HG02840 (cell line): Measurements from ENCODE around the gene ANKS3.

ENCODE experiments used
- ATAC-seq: cut with Tn5 transposase; IDR thresholded peaks from one replicate; pipeline ENCODE4 v1.9.1; 2021; ENCODE audit warnings: mild to moderate bottlenecking, moderate library complexity, moderate number of reproducible peaks; ENCODE audit not compliant: unreplicated experiment, low FRiP score

The ANKS3 gene

DNA sequence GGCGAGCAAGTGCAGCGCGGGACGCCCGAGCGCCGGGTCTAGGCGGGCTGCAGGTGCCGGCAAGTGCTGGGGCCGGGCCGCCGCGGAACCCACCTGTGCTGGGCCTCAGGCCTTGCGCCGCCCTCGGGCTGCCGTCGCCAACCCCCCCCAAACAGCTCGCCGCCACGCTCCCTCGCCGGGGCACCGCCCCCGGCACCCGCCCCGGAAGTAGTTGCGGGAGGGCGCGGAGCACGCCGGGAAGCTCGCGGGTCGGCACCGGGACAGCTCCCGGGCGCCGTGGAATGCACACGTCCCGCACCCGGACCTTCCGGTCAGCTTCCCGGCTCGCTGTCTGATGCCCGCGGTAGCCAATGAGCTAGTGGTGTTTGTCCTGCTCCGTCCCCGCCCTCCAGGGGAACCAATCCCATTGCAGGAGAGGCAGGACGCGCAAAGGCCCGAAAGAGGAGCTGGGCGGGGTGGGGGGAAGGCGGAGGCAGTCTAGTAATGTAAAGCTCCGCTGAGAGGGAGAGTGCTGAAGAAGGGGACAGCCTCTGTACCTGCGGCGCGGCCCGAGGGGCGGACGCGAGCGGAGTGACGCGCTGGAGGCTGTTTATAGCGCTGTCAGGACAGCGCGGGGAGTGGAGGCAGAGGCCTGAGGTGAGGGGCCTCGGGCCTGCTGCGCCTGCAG lies at the start of gene ANKS3, which contains the start of gene DNAAF8:
TSS of gene ANKS3 (minus strand) at position 209 of the 667 bp plus-strand sequence. CDS start 4,122 bp downstream, outside the sequence.
TSS of gene DNAAF8 (plus strand) at position 475 of the 667 bp plus-strand sequence. CDS start 1,978 bp downstream, outside the sequence.
- ATAC-seq = peak; percentile 75

GRCh38 chr16:4783251-4783950 lies 49.3 kb upstream of the ANKS3 start:
- ATAC-seq = no peak

DNA sequence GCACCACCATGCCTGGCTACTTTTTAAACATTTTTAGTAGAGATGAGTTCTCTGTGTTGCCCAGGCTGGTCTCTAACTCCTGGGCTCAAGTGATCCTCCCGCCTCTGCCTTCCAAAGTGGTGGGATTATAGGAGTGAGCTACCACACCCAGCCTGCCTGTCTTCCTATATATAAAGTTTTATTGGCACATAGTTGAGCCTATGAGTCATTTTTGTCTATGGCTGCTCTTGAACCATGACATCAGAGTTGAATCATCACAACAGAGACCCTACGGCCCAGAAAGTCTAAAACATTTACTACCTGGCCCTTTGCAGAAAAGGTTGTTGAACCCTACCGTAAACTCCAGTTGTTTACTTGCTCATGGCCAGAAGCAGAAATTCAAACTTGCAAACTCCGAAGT lies 46.2 kb upstream of the ANKS3 start:
- ATAC-seq = no peak

GRCh38 chr16:4778050-4778392 lies 44.0 kb upstream of the ANKS3 start:
- ATAC-seq = no peak

GRCh38 chr16:4777339-4778049 lies 43.4 kb upstream of the ANKS3 start:
- ATAC-seq = no peak

- ATAC-seq = no peak
Observed at GRCh38 chr16:4776141-4776705, 42.2 kb upstream of the ANKS3 start.

GRCh38 chr16:4775005-4775404 lies 40.9 kb upstream of the ANKS3 start:
- ATAC-seq = no peak

GRCh38 chr16:4772351-4772750 lies 38.3 kb upstream of the ANKS3 start:
- ATAC-seq = no peak

DNA sequence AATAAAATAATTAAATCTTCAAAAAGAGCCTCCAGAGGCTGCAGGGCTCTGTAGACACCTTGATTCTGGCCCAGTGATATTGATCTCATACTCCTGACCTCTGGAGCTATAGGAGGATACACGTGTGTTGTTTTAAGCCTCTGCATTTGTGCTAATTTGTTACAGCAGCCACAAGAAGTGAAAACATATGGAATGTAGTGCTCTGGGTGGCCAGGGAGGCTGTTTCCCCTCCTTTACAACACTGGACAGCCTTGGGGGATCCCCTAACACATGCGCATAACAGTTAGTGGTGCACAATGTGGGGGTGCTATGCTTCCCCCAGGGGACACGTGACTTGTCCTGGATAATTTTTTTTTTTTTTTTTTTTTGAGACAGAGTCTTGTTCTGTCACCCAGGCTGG lies 37.6 kb upstream of the ANKS3 start:
- ATAC-seq = no peak

- no peak for ATAC-seq
Observed at GRCh38 chr16:4769306-4769638, 35.2 kb upstream of the ANKS3 start.

- peak; percentile 46 for ATAC-seq
Observed at GRCh38 chr16:4768549-4769305, 34.7 kb upstream of the ANKS3 start.

DNA sequence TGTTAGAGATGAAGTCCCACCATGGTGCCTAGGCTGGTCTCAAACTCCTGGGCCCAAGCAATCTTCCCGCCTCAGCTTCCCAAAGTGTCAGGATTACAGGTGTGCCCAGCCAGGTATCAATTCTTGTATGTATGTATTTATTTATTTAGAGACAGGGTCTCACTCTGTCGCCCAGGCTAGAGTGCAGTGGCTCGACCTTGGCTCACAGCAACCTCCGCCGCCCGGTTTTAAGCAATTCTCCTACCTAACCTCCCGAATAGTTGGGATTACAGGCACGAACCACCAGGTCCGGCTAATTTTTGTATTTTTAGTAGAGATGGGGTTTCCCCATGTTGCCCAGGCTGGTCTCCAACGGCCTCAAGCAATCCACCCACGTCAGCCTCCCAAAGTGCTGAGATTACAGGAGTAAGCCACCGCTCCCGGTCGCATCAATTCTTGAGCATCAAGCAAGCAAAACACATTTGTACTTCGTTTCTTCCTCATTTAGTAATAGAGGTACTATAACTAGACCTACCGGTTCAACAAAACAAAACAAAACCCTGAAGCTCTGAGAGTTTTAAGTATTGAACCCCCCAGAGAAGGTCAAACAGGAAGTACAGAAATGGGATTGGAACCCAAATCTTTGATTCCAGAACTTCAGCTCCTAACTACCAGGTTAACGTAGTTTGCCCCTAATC lies 33.9 kb upstream of the ANKS3 start:
- ATAC-seq = no peak

GRCh38 chr16:4766875-4767628 lies 33.0 kb upstream of the ANKS3 start, which contains the start of gene ZNF500:
Gene ZNF500, minus strand, starts transcription at chr16:4767162. Its CDS starts 1,184 bp downstream, at chr16:4765978.
- peak; percentile 85 for ATAC-seq

DNA sequence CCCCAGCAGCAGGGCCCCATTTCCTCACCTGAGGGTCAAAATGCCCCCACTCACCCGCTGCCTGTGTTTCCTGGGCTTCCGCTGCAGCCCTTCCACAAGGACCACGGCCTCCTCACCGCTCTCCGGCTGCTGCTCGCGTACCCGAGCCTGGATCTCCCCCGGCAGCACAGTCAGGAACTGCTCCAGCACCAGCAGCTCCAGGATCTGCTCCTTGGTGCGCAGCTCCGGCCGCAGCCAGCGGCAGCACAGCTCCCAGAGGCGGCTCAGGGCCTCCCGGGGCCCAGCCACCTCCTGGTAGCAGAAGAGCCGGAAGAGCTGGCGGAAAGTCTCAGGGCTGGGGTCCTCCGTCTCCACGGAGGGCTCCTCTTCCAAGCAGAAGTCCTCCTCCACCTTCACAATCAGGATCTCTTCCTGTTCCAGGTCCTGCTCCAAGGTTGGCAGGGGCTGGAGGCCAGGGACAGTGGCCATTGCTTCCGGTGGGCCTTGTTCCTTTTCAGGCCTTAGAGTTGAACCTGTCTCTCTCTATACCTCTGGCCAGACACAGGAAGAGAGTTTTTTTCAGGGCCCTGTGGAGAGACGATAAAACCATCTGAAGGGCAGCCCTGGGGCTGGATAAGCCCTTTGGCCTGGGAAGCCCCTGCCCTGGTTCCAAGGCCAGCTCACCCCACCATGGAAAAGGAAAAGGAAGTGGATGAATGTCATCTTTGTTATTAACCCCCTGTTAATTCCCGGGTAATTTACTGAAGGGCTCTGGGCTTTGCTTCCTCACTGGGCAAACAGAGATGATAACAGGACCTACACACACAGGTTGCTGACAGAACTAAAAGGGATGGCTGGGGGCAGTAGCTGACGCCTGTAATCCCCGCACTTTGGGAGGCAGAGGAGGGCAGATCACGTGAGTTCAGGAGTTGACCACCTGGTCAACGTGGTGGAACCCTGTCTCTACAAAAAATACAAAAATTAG lies 31.7 kb upstream of the ANKS3 start:
- no peak for ATAC-seq

- ATAC-seq = no peak
Observed at GRCh38 chr16:4763791-4764190, 29.7 kb upstream of the ANKS3 start.

GRCh38 chr16:4762205-4762604 lies 28.1 kb upstream of the ANKS3 start:
- no peak for ATAC-seq

- ATAC-seq = no peak
Observed at GRCh38 chr16:4760221-4760910, 26.3 kb upstream of the ANKS3 start.
